ENCODE data around the gene SUMO3.

SUMO3 gene

DNA sequence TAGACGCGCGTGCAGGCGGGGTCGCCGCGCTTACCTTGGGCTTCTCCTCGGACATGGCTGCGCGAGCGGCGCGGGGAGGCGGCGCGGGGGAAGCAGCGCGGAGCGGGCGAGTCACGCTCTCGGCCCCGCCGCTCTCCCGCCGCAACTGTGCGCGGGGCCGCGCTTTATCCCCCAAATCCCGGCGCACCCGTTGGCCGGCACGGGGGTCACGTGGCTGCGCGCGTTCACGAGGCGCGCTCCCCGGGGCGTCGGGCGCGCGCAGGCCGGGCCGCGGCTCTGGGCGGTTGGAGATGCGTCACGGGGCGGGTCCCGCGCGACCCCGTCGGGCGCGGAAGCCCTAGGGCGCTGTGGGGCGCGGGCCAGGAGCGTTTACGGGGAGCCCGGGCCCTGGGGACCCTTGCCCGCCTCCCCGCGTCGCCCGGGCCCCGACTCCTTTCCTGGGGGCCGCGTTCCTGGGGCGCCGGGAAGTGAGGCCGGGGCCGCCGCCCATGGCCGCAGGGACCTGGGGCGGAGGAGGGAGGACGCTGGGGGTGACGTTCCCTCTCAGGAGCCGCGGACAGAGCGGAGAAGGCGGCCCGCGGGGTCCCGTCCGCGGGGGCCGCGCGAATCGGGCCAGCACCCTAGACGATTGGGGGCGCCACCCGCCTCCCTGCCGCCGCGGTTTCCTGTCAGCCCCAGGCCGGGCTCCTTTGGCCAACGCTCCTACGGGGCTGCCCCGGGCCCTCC is at the start of gene SUMO3:
Gene SUMO3 (minus strand): TSS at position 149 of the 726 bp plus-strand sequence. CDS start 94 bp downstream, at position 55.
- peak; percentile 83 for DNase-seq

DNA sequence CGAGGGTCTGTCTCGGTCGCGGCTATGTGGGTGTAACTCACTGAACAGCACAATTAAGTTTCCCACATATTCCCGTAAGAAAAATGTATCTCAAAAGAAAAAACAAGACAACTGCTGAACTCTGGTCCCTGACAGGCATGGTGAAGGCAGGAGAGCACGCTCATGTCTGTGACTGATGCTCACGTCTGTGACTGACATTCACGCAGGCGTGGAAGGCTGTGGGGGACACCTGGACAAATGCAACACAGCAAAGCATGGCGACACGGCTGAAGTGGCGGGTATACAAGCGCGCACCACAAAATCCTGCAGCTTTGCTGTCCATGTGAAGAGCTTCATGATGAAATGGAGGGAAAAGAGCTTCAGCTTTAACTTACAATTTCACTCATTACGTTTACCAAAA is 49.6 kb upstream of the SUMO3 start:
- no peak for DNase-seq

DNA sequence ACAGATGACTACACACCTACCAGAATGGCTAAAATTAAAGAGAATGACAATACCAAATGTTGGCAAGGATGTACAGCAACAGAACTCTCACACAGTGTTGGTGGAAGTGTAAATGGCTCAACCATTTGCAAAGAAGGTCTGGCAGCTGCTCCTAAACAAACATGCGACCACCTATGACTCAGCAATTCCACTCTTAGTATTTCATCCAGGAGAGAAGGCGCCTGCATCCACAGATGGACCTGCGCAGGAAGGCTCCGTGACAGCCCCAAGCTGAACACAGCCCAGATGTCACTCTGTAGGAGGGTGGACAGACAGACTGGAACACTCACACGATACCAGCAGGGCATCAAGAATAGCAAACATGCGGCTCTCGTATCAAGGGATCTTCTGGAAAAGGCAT is 48.9 kb upstream of the SUMO3 start:
- DNase-seq: no peak

DNA sequence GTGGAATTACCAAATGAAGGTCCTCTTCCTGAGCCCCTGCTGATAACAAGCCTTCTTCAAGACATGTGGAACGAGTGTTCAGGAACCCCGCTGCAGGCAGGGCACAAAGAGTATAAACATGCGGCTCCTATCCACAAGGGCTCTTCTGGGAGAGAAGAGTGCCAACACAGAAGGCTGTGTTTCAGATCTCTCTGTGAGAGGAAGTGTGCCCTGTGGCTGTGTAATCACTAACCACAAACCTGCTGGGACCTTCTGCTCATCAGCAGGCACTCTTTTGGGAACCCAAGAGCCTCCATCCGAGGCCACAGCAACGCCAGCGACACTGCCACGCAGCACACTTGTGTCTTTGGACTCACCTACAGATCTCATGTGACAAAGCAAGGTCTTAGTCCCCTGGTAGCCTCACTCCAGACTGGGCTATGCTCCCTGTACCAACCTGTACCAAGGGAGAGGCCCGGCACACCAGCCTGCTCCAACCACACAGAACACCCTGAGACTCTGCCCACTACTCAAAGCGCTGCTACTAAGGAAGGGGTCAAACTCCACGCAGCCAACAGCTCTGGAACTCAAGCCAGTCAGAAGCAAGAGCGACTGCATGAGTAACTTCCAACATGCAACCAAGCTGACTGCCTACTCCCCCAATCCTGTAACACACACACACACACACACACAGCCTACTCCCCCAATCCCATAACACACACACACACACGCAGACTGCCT is 47.9 kb upstream of the SUMO3 start:
- peak; percentile 71 for DNase-seq

DNA sequence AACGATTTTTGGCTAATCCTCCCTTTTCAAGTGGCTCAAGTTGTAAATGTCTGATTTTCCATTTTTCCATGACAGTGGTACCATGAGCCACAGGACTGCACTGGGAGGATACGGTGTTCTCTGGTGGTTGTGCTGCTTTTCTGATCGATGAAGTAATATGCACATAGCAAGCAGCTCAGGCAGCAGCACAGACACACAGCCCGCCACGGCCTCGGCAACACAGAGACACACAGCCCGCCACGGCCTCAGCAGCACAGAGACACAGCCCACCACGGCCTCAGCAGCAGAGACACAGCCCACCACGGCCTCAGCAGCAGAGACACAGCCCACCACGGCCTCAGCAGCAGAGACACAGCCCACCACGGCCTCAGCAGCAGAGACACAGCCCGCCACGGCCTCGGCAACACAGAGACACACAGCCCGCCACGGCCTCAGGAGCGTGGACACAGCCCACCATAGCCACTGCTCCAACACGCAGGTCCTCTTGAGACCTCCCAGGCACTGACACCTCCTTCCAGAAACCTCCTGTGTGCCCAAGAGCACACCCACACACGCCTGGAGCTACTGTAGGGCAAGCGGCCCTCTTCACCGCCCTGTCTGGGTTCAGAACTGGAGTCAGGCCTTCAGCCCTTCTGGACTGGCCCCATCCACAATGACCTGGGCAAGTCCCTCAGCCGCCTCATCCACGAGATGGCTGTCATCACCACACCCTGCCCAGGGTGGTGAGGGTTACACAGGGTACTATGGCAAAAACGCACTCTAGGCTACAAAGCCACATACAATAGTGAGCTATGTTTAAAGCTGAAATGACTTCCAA is 45.2 kb upstream of the SUMO3 start:
- no peak for DNase-seq

DNA sequence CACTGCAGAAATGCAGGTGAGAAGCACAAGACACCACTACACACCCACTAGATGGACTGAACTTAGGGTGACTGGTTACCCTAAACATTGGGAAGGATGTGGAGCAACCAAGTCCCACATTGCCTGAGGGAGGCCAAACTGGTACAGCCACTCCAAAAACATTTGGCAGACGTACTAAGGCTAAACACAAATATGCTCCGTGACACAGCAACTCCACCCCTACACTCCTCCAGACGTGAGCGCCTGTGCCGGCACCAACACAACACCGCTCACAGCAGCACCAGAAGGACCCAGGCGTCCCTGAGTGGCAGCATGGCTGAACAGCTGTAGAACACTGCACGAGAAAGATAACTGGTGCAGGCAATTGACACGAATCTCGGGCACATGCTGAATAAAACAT is 40.9 kb upstream of the SUMO3 start:
- DNase-seq: no peak

DNA sequence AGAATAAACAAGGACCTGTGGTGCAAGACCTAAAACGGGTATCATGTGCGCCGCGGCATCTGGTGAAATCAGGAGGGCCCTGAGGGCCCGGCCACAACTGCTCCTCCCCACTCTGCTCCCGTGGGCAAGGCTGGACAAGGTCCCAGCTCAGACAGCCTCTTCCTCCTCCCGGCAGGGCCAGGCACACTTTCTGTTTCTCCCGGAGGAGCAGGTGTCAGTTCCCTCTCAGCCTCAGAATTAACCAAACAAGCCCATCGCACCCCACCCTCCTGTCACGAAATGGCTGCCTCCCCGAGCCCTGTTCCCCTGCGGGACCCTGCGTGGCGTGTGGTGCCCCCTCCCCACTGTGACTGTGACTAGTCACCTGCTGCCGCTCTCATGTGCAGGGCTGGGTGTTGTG is 40.4 kb upstream of the SUMO3 start:
- no peak for DNase-seq

DNA sequence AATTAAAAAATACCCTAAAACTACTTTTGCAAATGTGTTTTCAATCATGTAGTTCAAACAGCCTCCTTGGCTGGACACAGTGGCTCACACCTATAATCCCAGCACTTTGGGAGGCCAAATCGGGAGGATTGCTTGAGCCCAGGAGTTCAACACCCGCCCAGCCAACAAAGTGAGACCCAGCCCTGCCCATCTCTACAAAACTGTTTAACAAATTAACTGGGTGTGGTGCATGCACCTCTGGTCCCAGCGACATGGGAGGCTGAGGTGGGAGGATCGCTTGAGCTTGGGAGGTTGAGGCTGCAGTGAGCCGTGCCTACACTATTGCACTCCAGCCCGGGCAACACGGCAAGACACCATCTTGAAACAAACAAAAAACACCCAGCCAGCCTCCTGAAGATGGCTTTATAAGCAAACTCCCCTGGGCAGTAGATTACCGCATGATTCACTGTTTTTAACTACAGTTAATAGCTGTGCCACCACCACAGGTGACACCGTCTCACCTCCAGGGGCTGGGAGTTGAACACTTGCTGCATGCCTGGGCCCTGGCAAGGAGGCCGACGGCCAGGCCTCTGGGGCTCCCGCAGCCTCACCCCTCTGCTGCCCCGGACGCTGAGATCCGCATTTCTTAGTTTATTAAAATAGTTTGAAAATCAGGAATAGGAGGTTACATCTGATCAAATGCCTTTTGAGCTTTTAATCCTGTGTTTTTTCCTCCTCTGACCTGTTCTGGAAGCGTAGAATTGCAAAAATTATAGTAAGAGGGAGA is 39.4 kb upstream of the SUMO3 start:
- DNase-seq: no peak

DNA sequence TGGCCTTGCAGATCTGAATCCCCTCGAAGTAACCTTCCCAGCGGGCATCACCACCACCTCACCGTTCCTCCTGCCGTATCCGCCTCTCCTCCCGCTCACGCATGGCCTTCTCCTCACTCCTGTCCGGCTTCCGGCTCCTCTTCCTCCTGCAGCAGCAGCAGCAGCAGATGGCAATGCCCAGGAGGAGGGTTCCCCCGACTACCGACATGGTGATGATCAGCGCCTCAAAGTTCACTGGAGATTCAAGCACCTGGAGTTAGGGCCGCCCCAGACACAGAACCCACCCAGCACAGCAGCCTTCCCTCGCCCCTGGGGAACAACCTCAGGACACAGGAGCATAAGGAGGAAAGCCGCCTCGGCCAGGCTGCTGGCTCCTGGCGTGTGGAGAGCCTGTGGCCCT is 38.3 kb upstream of the SUMO3 start:
- DNase-seq: no peak

DNA sequence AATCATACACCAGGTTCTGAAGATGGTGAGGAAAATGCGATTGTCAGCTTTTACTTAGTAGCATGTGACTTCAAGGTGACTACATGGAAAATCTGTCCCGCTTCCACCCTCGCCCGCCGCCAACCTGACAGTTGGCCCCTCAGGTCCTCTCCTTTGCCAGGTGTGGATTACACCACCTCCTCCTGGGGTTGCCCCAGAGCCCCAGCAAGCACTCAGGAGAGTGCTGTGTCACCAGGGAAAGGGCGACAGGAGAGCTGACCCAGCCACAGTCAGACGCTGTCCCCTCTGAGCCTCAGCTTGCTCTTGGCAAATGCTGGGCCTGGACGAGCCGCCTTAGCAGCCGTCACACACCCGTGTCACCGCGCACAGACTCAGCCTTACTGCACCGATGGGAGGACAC is 37.7 kb upstream of the SUMO3 start:
- DNase-seq: no peak

DNA sequence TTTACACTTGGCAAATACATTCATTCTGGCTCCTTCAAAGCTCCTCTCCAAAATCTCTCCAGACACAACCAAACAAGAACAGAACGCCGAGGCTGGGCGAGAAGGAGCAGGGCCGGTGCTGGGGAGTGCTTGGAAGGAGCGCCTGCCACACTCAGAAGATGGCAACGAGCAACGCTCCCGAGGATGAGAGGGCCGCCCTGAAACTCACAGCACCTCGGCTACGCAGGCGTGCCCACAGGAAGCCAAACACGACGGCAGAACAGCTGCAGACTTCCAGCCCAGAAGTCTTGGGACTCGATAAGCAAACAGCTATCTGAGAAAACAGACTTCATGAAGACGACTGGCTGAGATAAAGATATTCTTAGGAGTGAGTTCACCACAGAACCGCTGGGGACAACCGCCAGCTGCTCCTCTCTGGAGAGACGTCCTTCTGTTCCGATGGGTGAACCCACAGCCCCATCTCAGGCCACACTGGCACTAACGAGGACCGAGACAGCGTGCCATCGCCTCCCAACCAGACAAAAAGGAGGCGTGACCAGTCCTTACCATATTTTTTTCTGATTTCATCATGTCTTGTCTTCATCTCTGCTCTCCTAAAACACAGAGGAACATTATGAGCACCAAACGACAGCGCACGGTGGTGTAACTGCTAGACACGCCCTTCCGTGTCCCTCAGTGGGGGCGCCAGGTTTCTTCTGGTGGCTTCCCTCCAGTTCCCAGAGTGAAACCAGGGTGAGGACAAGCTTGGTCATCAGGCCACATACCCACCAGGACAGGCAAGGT is 37.0 kb upstream of the SUMO3 start:
- no peak for DNase-seq

DNA sequence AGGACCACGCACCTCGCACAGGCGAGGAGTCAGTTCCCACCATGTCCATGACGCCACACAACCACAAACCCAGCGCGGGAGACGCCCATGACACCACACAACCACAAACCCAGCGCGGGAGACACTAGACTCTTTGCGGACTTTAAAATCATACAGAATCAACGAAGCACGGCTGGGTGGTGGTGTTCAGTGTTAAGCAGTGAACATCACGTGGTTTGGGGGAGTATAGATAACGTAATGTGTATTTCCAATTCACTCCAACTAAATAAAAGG is 36.5 kb upstream of the SUMO3 start:
- DNase-seq: no peak

DNA sequence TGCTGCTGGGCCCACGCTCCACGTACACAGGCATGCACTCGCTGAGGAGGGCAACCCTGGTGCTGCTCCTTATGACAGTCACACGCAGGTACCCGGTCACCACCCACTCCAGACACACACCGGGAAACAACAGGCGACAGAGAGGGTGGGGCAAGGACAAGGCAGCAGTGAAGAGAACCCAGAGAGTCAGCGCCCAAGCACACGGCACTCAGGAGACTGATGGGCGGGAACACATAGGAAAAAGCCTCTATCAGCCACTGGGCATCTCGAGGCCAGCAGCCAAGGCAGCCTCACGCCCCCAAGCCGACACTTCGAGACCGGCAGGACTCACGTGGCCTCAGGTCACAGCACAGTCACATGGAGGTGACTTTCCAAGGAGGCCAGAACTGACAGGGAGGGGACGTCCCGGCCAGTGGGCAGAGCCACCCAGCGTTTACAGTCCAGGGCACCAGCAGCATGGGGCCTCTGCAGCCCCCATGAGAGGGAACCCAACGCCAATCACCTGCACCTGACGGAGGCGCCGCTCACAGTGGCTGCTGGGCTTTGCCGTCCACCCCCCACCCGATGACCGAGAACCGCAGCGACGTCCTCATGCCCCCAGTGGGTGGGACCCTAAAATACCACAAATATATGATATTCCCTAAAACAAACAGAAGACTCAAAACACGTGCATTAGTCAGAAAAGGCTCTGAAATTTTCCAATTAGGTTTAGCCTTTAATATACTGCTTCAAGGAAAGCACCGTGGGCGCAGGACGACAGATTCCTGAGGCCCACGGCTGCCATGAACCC is 35.9 kb upstream of the SUMO3 start:
- no peak for DNase-seq

DNA sequence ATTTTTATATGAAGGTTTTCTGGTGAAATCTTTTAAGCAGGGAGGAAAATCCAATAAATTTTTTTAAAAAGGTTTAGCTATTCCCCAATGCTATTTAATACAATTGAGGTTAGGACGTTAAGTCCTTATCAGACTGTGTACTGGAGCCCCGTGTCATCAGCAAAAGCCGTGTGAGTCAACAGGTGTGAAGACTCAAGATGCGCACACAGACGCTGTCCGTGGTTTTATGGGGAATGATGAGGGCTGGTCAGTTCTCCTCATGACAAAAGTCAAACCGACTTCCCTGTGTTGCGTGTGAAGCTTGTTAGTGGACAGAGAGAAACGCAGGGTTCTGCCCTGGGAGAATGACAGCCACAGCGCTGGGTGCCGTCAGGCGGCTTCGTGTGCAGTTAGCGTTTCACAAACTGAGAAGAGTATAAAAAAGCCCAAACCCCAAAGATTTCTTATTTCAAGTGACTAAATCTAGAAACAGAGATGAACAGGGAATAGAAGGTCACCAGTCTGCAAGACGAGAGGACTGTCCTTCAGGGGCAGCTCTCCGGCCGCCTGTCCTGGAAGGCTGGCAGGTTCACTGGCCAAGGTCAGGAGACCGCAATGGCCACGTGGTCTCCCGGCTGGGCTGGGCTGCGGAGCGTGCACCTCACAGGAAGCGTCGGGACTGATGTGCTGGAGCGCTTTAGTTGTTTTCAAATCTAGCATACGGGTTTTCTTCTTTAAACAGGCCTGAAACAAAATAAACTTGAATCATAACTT is 33.2 kb upstream of the SUMO3 start:
- DNase-seq: no peak

DNA sequence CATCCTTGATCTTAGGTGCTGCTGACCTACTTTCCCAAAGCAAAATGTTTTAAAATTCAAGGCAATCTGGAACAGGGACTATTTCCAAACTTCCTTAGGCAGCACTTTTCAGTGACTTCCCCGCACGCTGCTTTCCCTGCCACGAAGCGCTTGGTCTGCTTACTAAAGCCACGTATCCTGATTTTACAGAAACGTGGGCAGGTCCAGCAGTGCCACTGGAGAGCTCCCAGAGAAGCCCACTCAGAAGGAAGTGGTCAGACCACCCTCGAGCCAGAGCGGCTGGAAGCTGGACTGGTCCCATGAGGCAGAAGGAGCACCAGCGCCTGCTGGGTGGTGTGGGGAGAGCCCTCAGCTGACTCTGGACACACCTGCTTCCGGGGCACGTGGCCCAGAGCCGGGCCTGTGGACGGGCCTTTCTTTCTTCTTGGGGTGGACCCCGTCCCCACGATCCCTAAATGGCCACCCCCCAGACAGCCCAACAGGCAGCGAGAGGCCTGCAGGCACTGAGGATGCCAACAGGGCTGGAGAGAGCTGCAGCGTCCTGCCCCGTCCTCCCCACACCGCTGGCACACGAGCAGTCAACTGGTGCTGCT is 32.4 kb upstream of the SUMO3 start:
- DNase-seq: no peak

DNA sequence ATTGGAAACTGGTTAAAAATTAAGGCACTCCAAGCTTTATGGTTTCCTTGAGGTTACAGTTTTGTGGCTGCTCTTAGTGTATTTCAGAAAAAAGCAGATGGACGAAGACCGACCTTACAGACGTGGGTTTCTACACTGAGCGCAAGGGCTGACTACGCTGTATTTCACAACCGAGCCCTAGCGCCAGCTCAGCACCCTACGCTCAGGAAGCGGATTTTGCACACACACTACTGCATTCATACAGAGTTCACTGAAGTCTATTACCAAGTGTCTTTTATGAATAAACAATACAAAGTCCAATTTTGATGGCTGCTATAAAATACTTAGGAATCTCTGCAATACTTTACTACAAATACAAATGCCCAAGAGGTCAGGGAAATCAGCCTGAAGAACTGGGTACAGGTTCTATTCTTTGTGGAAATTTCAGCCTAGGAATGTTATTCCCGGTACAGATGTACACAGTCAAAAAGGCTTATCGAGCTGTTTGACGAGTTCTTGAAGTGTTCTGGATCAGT is 31.8 kb upstream of the SUMO3 start:
- DNase-seq: peak; percentile 76

DNA sequence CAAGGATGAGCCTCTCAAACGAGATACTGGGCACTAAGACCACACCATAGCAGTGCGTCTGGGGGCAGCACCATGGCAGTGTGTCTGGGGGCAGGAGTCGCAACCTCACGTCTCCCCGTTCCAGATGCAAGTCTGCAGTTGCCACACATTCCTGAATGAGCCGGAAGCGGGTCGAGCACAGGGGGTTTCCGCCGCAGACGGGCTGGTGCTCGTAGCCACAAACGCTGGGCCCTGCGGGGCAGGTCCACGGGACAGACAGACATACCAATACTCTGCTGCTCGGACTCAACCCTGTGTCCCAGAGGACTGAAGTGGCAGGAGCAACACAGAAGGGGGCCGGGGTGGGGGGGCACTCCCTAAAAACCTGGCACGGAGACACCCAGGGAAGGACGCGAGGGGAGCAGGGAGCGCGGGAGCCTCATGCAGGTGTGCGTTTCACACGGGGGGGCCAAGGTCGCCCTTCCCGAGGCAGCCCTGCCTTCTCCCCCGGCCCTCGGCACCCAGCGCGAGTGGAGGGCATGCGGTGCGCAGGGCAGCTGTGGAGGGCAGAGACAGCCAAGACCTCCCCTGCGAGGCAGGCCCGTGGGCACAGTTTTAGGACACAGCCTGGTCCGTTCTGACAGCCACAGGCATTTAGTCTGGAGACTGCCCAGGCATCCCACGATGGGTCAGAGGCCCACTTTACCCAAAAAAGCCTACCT is 31.1 kb upstream of the SUMO3 start:
- no peak for DNase-seq

DNA sequence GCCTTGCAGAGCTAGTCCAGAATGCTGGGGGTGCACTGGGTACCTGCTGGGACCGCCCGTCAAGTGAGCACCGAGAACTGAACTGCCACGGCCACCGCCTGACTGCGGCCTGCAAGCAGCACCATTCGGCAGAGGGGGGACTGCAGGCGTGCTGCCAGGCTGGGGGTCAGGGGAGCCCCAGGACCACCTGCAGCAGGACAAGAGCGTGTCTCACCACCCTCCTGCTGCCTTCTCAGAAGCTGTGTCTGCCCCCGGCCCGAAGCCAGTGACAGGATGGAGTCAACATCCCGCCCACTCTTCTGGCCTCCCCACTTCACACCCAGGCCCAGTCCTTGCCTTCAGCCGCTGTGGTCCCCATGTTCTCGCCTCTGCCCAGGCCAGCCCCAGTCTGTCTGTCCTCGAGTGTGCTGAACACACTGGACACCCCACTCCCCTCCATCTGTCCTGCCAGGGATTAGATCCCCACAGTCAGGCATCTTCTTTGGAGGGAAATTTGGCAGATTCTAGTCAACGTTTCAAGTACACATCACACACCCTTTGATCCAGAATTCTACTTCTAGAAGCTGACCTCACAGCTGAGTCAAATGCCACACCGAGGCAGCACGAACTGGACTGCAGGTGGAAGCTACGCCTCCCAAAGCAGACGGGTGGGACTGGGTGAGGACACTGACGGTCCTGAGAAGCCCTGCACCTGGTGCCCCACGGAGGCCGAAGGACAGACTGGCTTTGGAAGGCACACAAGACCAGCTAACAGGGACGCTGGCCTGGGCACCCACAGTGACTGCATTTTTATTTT is 29.6 kb upstream of the SUMO3 start:
- DNase-seq: no peak
